Epithelial cell of esophagus (primary cell): Measurements from ENCODE around the gene CPLX1.

ENCODE experiments used
- DNase-seq: peaks from one replicate; pipeline ENCODE4 v3.0.0; 2010; ENCODE audit warnings: low read depth
- H3K4me3 ChIP-seq: 2 replicates; pipeline ENCODE4 v1.5.1; 2011; ENCODE audit warnings: mild to moderate bottlenecking, low read length, control low read depth
- TF ChIP-seq, protein P1 (sequence below): IDR thresholded peaks from 2 replicates; pipeline ENCODE4 v1.5.1; 2011; ENCODE audit warnings: low read depth, mild to moderate bottlenecking, low read length, control low read depth, inconsistent platforms; ENCODE audit not compliant: insufficient read depth; ENCODE audit errors: missing control alignments

Gene CPLX1

DNA sequence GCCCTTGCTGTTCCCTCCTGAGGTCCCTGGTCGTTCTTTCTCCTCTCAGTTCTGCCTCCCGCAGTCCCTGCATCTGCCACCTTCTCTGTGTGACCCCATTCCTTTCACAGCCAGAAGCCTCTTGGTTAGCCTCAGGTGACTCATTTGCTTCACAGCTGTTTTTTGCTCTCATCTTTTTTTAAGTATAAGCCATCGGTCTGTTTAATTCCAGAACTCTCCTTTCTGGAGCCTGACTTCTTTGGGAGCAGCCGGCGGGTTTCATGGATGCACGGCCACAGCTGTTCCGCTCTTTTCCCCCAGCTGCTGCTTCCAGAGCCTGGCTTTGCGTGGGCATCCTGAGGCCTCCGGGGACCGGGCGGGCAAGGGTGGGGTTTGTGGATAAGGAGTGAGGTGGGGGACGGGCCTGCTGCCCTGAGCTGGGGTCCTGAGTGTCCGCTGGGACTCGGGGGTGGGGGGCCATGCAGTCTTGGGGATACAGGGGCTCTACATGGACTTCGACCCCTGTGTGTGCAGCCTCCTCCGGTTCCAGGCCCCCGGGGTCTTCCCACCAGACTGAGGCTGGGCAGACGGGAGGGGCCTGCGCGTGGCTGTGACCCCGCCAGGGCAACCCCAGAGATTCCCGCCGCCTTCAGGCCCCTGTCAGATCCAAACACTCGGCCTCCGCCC is 73.6 kb downstream of the CPLX1 start:
- TF ChIP-seq, protein P1, sequence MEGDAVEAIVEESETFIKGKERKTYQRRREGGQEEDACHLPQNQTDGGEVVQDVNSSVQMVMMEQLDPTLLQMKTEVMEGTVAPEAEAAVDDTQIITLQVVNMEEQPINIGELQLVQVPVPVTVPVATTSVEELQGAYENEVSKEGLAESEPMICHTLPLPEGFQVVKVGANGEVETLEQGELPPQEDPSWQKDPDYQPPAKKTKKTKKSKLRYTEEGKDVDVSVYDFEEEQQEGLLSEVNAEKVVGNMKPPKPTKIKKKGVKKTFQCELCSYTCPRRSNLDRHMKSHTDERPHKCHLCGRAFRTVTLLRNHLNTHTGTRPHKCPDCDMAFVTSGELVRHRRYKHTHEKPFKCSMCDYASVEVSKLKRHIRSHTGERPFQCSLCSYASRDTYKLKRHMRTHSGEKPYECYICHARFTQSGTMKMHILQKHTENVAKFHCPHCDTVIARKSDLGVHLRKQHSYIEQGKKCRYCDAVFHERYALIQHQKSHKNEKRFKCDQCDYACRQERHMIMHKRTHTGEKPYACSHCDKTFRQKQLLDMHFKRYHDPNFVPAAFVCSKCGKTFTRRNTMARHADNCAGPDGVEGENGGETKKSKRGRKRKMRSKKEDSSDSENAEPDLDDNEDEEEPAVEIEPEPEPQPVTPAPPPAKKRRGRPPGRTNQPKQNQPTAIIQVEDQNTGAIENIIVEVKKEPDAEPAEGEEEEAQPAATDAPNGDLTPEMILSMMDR = no peak
- H3K4me3 ChIP-seq = no peak overlapping the region
- no peak for DNase-seq

GRCh38 chr4:751676-752075 is 74.3 kb downstream of the CPLX1 start:
- no peak for DNase-seq
- TF ChIP-seq, protein P1 = no peak
- no peak overlapping the region for H3K4me3 ChIP-seq

DNA sequence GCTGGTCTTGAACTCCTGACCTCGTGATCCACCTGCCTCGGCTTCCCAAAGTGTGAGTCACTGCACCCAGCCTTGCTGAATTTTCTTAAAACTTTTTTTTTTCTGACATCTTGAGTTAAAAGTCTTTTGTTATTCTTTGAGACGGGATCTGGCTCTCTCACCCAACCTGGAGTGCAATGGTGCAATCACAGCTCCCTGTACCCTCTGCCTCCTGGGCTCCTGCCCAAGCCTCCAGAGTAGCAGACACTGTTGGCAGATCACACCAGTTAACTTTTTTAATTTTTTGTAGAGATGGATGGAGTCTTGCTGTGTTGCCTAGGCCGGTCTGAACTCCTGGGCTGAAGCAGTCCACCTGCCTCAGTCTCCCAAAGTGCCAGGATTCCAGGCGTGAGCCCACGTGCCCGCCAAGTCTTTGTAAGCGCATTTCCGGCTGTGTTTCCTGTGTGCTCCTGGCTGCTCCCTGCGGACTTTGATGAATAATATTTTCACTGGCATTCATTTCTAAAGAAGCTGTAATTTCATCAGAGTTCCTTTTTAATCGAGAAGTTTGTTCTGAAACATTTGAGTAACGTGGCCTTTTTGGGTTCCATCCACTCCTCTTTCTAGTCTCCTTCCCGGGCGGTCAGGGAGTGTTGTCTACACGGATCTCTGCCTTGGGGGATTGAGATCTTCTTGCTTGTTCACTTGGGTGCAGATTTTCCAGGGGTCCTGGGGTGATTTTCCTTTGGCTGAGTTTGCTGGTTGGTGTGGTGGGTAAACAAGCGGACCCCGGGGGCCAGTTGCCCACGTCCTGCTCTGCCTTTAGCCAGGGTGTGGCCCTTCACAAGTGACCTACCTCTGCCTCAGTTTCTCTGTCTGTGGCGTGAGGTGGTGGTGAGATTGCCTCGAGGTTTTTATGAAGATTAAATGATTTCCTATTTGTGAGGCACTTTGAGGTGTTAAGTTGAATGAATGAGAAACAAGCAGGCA is 75.9 kb downstream of the CPLX1 start:
- TF ChIP-seq, protein P1 = no peak
- H3K4me3 ChIP-seq = no peak overlapping the region
- no peak for DNase-seq

DNA sequence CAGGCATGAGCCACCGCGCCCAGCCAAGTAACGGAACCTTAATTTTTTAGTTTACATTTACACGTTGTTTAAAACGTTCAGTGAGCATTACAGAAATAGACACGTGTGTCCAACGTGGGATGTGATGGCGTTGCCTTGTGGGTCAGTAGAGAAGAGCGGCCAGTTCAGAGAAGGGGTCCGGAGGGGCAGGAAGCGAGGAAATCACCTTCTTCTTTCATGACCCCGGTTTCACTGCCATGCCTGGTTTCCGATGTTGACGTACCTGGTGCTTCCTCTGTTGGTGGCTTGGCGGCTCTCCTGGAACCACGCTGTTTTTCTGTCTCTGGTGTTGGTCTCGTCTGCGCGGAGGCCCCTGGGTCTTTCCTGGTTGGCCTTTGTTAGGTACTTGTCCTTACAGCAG is 77.5 kb downstream of the CPLX1 start:
- DNase-seq = no peak
- TF ChIP-seq, protein P1 = no peak
- H3K4me3 ChIP-seq = no peak overlapping the region

DNA sequence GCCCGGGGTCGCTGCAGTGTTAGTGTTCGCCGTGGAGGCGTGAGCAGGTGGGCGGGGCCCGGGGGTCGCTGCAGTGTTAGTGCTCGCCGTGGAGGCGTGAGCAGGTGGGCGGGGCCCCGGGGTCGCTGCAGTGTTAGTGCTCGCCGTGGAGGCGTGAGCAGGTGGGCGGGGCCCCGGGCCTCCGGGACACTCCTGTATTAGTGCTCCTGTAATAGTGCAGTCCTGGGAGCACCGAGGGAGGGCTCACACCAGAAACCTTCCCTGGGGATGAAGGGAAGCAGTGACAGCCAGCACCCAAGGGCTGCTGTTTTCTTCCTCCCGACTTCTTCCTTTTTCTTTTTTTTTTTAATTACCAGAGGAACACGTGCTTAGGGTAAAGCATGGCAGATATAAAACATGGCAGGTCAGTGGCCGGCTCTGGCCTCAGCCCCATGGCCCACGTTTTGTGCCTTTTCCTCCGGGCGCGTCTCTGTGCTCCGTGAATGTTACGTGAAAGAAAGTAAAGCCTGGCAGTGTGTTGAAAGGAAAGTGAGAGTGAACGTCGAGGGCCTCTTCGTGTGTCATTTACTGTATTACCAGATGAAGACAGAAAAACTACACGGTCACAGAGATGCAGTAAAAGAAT is 78.3 kb downstream of the CPLX1 start:
- DNase-seq = no peak
- TF ChIP-seq, protein P1 = no peak
- H3K4me3 ChIP-seq = no peak overlapping the region

DNA sequence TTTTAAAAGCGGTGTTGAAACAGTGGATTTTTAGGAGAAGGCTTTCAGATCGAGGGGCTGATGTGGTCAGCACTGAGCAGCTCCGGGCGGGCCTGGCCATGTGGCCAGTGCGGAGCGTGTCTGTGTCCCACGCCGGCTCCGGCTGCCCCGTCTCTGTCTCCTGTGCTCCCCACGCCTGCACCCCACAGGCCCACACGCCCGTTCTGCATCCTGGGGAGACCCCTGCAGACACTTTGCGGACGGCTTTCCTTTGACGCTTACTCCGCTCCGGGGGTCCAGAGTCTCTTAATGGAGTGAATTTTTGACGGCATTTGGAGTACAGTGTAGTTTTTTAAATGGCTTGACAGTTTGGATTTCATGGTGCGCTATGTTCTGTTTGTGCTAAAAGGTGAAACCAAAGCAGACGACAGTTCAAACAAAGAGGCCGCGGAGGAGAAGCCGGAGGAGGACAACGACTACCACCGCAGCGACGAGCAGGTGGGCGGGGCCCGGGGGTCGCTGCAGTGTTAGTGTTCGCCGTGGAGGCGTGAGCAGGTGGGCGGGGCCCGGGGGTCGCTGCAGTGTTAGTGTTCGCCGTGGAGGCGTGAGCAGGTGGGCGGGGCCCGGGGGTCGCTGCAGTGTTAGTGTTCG is 81.6 kb downstream of the CPLX1 start:
- H3K4me3 ChIP-seq = no peak overlapping the region
- TF ChIP-seq, protein P1 = no peak
- no peak for DNase-seq
